Heart left ventricle (tissue), 16 donors: ENCODE measurements around the gene PHKA1. TPM values are rescaled to one million over a fixed set of nuclear protein-coding genes. Genes with fewer than 3 reads are reported as not detected.
"Not testable (repeated sequence)": the region's sequence is repeated elsewhere in the genome, so short reads cannot be mapped to it uniquely, and the experiment has no call there.

ENCODE experiments used
- ATAC-seq, 4 donors: fragments of 200-7000 bp; cut with Tn5 transposase; one replicate each; pipeline ENCODE4 v1.9.1; 2020 to 2022; ENCODE audit warnings: moderate library complexity in 4 of 4, mild to moderate bottlenecking in 3 of 4, moderate number of reproducible peaks in 1 of 4
- DNase-seq, 5 donors: peaks; one replicate each; pipeline ENCODE4 v3.0.0-alpha.2; 2020
- H3K27ac ChIP-seq, 12 donors: fragments of 200-600 bp; sonication (generic) in 4 of 12; one replicate each; pipeline versions ENCODE4 v1.5.0 to v1.8.0; 2016 to 2022; ENCODE audit warnings: mild to moderate bottlenecking in 2 of 12
- H3K27me3 ChIP-seq, 9 donors: fragments of 200-600 bp; sonication (generic) in 2 of 9; one replicate each; pipeline versions ENCODE4 v1.5.1 to v1.8.0; 2016 to 2022; ENCODE audit warnings: mild to moderate bottlenecking in 3 of 9
- H3K36me3 ChIP-seq, 9 donors: fragments of 200-600 bp; sonication (generic) in 2 of 9; one replicate each; pipeline versions ENCODE4 v1.5.0 to v1.8.0; 2018 to 2022; ENCODE audit warnings: mild to moderate bottlenecking in 2 of 9
- H3K4me1 ChIP-seq, 12 donors: fragments of 200-600 bp; sonication (generic) in 4 of 12; one replicate each; pipeline versions ENCODE4 v1.5.0 to v1.8.0; 2016 to 2022; ENCODE audit warnings: mild to moderate bottlenecking in 3 of 12
- H3K4me3 ChIP-seq, 12 donors: fragments of 200-600 bp; sonication (generic) in 4 of 12; one replicate each; pipeline versions ENCODE4 v1.5.0 to v1.8.0; 2017 to 2022; ENCODE audit warnings: mild to moderate bottlenecking in 9 of 12, moderate library complexity in 4 of 12
- H3K9me3 ChIP-seq, 12 donors: fragments of 200-600 bp; sonication (generic) in 4 of 12; one replicate each; pipeline versions ENCODE4 v1.5.0 to v1.8.0; 2016 to 2022; ENCODE audit warnings: mild to moderate bottlenecking in 1 of 12
- POLR2A ChIP-seq, 2 donors: fragments of 450-650 bp; IDR thresholded peaks; one replicate each; pipeline ENCODE4 v1.6.1; 2017; ENCODE audit warnings: antibody characterized with exemption in 2 of 2, mild to moderate bottlenecking in 2 of 2, moderate library complexity in 2 of 2
- WGBS, 4 donors: extraction: QIAGEN DNeasy Blood & Tissue Kit in 2 of 4; methylation state at CpG; one replicate each; pipeline versions ENCODE4 v1.1.5 to v1.1.7; 2013 to 2018; 5-methylcytosine and 5-hydroxymethylcytosine counted together
- intact Hi-C, 10 donors: fragments of 100-400 bp; cut with DNase I; formaldehyde crosslinking; loops; one replicate each; pipeline versions ENCODE4 v1.11.1 to v1.14.2; 2022
- long read RNA-seq, 3 donors: library from polyadenylated mRNA; unstranded; transcript quantifications; one replicate each; pipeline ENCODE4 v2.0.0, GENCODE V29; 2020 to 2021
- polyA plus RNA-seq, 2 donors: library from polyadenylated mRNA; stranded (reverse); fragments of 200-250 nt; gene quantifications; one replicate each; pipeline ENCODE4 v1.2.3, GENCODE V29; 2013
- total RNA-seq, 9 donors: library from RNA; depleted of rRNA in 2 of 9; stranded (reverse); fragments of >200 nt in 2 of 9; fragmentation: NEBNext Ultra II Directional in 3 of 9; extraction: Animal tissue kit (Norgen Biotek cat#: 25700) in 3 of 9; gene quantifications; one replicate each; pipeline versions ENCODE4 v1.1.0 to v1.2.4, GENCODE V29; 2016 to 2023
- TF ChIP-seq, protein P1 (sequence below), 12 donors: fragments of 200-600 bp; sonication (generic) in 4 of 12; IDR thresholded peaks; one replicate each; pipeline versions ENCODE4 v1.5.0 to v1.8.0; 2018 to 2022; ENCODE audit warnings: antibody characterized with exemption in 12 of 12, mild to moderate bottlenecking in 5 of 12
- donor health status: ischemic (EF 13 %, LVEDD 7.1; RV severe dilation, severe dysfunction).
- donor health status: healthy with polysubstance abuse.
- donor health status: DM: no; HTN: yes; CAD: no.
- donor health status: DM: no; HTN: no; CAD: no.
- donor health status: ischemic (EF 25% LVEDD 6.9; RV normal size, moderate dysfunction).
- donor health status: ischemic (EF 25% LVEDD 5.7; RV mildly dilated, moderate dysfunction).
- donor health status: healthy.
- donor health status: DM: yes; HTN: yes; CAD: no.
- donor health status: ischemic (EF 35%, LVEDD 5.7; RV mildly dilated, moderate dysfunction).
- donor health status: nonischemic (EF 11% LVEDD 7.7; RV severe dilation, severe dysfunction).
- donor health status: DM: yes; HTN: yes; CAD: no.
- donor health status: PGD.
- donor health status: ischemic (EF 29% LVEDD 5.4; RV normal size, mild dysfunction).
- donor health status: nonischemic (EF 23%, LVEDD 6.1; RV moderate dilation, normal function).

PHKA1 gene
- total RNA-seq (10 to 100 TPM in 6 of 9 donors, 1 to 10 TPM in 3; 8.3 to 21.3 (median 11.0) TPM), polyA plus RNA-seq (1 to 10 TPM; 3.9 to 4.9 TPM)
- long read RNA-seq, donor 1, full-length matches to known transcripts = 3 of 16 reads
- long read RNA-seq, donor 1, partial matches to known transcripts = 5 of 16 reads
- long read RNA-seq, donor 1, other reads (novel, unspliced or antisense) = 8 of 16 reads
- long read RNA-seq, donor 2, full-length matches to known transcripts = 4 of 9 reads
- long read RNA-seq, donor 2, partial matches to known transcripts = 4 of 9 reads
- long read RNA-seq, donor 2, other reads (novel, unspliced or antisense) = 1 of 9 reads
- long read RNA-seq, donor 3, full-length matches to known transcripts = 1 of 12 reads
- long read RNA-seq, donor 3, partial matches to known transcripts = 8 of 12 reads
- long read RNA-seq, donor 3, other reads (novel, unspliced or antisense) = 3 of 12 reads

DNA sequence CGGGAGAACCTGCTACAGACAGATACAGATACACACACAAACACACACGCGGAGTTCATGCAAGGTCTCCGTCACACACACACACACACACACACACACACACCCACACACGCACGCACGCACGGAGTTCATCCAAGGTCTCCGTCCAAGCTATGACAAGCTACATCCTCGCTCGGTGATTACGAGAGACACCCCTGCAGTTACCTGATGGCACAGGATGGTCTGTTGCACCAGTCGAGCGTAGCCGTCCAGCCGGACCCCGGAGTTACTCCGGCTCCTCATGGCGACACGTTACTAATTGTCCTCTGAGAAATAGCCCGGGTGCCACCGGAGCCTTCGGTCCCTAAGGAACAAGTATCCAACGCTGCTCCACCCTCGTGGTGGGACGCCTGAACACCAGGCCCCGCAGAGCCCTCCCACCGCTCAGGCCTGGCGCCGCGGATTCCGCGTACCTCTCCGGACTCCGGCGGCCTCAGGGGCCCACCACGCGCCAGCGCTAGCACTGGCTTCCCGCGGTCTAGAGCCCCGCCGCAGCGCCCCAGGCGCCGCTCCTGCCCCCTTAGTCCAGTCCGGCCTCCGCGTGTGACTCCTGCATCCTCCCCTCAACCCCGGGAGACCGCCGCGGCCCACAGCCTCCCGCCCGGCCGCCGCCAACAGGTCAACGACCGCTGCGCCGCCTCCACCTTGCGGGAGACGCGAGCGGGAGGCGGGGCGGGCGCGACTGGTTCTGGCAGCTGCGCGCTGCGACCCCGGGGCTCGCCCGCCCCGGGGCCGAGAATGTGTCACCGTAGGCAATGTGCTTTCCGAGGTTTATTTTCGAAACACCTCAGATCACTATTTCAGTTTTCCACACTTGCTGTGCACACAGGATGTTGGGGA, at the start of gene PHKA1:
Gene PHKA1 (minus strand): TSS at position 708 of the 879 bp plus-strand sequence. CDS start 426 bp downstream, at position 282.
- ATAC-seq (peak; percentile 37 to 77 (median 70)), DNase-seq (peak; percentile 33 to 69 (median 39))
- H3K9me3 ChIP-seq, intact Hi-C loops, H3K27me3 ChIP-seq, H3K36me3 ChIP-seq: not testable (repeated sequence)
- peak within 1 kb of the TSS; percentile 66 to 89 (median 79) for H3K27ac ChIP-seq
- peaks cover 0 to 12% (median 0%) of the 10 kb centered on the region in 12 donors for H3K4me1 ChIP-seq
- WGBS, 4 donors = 8 to 43% (median 18%) methylated on average over 53 to 80 of the region's 80 CpGs
- H3K4me3 ChIP-seq = peak within 1 kb of the TSS; percentile 15 to 66 (median 56)

DNA sequence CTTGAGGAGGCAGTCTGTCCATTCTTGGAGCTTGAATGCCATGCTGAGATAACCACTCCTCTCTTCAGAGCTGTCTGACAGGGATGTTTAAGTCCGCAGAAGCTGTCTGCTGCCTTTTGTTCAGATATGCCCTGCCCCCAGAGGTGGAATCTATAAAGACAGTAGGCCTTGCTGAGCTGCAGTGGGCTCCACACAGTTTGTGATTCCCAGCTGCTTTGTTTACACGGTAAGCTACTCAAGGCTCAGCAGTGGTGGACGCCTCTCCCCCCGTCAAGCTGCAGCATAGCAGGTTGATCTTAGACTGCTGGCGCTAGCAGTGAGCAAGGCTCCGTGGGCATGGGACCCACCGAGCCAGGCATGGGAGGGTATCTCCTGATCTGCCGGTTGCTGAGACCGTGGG, 46.3 kb upstream of the PHKA1 start:
- H3K36me3 ChIP-seq, H3K27ac ChIP-seq, H3K4me1 ChIP-seq, H3K4me3 ChIP-seq, ATAC-seq, H3K9me3 ChIP-seq, DNase-seq, H3K27me3 ChIP-seq, intact Hi-C loops: not testable (repeated sequence)
- no CpG with 5 or more reads among the region's 9 CpGs for WGBS, 4 donors

DNA sequence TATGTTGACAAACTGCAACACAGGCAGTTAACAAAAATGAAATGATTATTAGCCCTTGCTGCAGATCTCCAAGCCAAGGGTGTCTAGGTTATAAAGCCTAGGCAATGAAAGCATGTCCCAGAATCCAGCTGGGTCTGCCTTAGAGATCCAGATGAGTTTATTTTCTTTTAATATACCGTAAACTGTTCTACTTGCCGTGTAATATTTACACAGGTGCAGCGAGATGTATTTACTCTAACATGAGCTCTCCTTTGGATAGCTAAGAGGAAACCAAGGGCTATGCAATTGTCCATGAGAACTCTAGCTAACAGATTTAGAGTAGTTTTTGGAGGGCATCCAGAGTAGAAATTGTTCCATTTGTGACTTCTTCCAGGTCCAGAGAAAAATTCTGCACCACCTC, 34.4 kb upstream of the PHKA1 start:
- H3K4me1 ChIP-seq, H3K27ac ChIP-seq, H3K36me3 ChIP-seq, H3K27me3 ChIP-seq, intact Hi-C loops, DNase-seq, H3K4me3 ChIP-seq, H3K9me3 ChIP-seq, ATAC-seq: not testable (repeated sequence)
- no CpG with 5 or more reads among the region's 3 CpGs for WGBS, 4 donors

DNA sequence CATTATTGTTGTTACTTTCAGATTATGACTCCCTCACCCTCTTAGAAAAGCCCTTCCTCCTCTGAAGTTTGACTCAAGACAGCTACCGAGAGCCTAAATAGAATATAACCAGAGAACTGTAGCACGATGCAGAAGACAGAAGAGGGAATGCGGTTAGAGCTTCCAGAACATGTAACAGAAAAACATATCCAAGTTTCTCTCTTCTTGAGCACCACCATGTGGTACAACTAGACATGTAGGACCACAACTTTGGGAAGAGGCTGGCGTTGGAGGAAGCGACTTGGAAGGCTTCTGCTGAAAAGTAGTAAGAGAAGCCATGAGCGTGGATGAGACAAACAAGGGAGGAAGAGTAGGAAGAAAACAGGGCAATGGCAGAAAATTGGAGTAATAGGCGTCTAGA, 31.4 kb upstream of the PHKA1 start:
- H3K27ac ChIP-seq, H3K4me3 ChIP-seq, H3K27me3 ChIP-seq, ATAC-seq, H3K9me3 ChIP-seq, H3K36me3 ChIP-seq, H3K4me1 ChIP-seq, DNase-seq, intact Hi-C loops: not testable (repeated sequence)
- WGBS, 4 donors = no CpG with 5 or more reads among the region's 7 CpGs

DNA sequence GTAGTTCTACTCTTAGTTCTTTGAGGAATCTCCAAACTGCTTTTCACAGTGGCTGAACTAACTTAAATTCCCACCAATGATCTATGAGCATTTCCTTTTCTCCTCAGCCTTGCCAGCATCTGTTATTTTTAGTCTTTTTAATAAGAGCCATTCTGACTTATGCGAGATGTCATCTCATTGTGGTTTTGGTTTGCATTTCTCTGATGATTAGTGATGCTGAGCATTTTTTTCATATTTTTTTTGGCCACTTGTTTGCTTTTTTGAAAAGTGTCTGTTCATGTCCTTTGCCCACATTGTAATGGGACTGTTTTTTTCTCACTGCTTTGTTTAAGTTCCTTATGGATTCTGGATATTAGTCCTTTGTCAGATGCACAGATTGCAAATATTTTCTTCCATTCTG, 21.5 kb upstream of the PHKA1 start:
- DNase-seq (no peak), ATAC-seq (no peak)
- peaks cover 0 to 29% (median 0%) of the 10 kb centered on the region in 9 donors for H3K27me3 ChIP-seq
- no peak overlapping the region for H3K4me3 ChIP-seq
- H3K36me3 ChIP-seq = no peaks in the 10 kb centered on the region
- intact Hi-C loops = no loop called here
- H3K9me3 ChIP-seq = peaks cover 0 to 4% (median 0%) of the 10 kb centered on the region in 12 donors
- TF ChIP-seq, protein P1, sequence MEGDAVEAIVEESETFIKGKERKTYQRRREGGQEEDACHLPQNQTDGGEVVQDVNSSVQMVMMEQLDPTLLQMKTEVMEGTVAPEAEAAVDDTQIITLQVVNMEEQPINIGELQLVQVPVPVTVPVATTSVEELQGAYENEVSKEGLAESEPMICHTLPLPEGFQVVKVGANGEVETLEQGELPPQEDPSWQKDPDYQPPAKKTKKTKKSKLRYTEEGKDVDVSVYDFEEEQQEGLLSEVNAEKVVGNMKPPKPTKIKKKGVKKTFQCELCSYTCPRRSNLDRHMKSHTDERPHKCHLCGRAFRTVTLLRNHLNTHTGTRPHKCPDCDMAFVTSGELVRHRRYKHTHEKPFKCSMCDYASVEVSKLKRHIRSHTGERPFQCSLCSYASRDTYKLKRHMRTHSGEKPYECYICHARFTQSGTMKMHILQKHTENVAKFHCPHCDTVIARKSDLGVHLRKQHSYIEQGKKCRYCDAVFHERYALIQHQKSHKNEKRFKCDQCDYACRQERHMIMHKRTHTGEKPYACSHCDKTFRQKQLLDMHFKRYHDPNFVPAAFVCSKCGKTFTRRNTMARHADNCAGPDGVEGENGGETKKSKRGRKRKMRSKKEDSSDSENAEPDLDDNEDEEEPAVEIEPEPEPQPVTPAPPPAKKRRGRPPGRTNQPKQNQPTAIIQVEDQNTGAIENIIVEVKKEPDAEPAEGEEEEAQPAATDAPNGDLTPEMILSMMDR (IDR thresholded peaks at IDR 0.05) = no peak
- no peak for TF ChIP-seq POLR2A (IDR thresholded peaks at IDR 0.05)
- no peaks in the 10 kb centered on the region for H3K4me1 ChIP-seq
- no peak overlapping the region for H3K27ac ChIP-seq
- 81 to 89% (median 85%) methylated on average over 1 of the region's 1 CpG for WGBS, 4 donors

DNA sequence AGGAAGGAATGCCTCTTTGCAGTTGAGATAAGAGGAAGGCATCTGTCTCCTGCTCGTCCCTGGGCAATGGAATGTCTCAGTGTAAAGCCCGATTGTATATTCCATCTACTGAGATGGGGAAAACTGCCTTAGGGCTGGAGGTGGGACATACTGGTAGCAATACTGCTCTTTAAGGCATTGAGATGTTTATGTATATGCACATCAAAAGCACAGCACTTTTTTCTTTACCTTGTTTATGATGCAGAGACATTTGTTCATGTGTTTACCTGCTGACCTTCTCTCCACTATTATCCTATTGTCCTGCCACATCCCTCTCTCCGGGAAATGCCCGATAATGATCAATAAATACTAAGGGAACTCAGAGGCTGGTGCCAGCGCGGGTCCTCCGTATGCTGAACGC, 19.5 kb upstream of the PHKA1 start:
- H3K4me3 ChIP-seq, DNase-seq, ATAC-seq, H3K4me1 ChIP-seq, H3K9me3 ChIP-seq, H3K27ac ChIP-seq, intact Hi-C loops, H3K36me3 ChIP-seq: not testable (repeated sequence)
- H3K27me3 ChIP-seq = peaks cover 0 to 28% (median 0%) of the 10 kb centered on the region in 9 donors
- WGBS, 4 donors = 51 to 70% (median 51%) methylated on average over 6 to 8 of the region's 8 CpGs
